Measurements from ENCODE around the gene PCBP1.
"Not testable (repeated sequence)": the region's sequence is repeated elsewhere in the genome, so short reads cannot be mapped to it uniquely, and the experiment has no call there.

PCBP1 gene

GRCh38 chr2:70083344-70084156 is 3.7 kb upstream of the PCBP1 start:
- peak; percentile 84 for DNase-seq

GRCh38 chr2:70084973-70085710 is 2.1 kb upstream of the PCBP1 start:
- DNase-seq, result peak; percentile 73

- no peak for DNase-seq
Measured at GRCh38 chr2:70085711-70086277, 1.5 kb upstream of the PCBP1 start.

GRCh38 chr2:70086278-70086837 is 919 bp upstream of the PCBP1 start:
- DNase-seq, result peak; percentile 86

GRCh38 chr2:70087702-70088597 is 673 bp downstream of the PCBP1 start:
- peak; percentile 60 for DNase-seq

GRCh38 chr2:70088598-70089219 is 1.4 kb downstream of the PCBP1 start:
- DNase-seq, result no peak

- peak; percentile 71 for DNase-seq
Measured at GRCh38 chr2:70089220-70089982, 2.1 kb downstream of the PCBP1 start.

- no peak for DNase-seq
Measured at GRCh38 chr2:70089983-70090525, 2.8 kb downstream of the PCBP1 start.

- DNase-seq, result no peak
Measured at GRCh38 chr2:70090706-70091334, 3.5 kb downstream of the PCBP1 start.

- DNase-seq, result no peak
Measured at GRCh38 chr2:70091364-70091763, 4.1 kb downstream of the PCBP1 start.

- no peak for DNase-seq
Measured at GRCh38 chr2:70091816-70092215, 4.5 kb downstream of the PCBP1 start.

- not testable (repeated sequence) for DNase-seq
Measured at GRCh38 chr2:70092576-70093243, 5.4 kb downstream of the PCBP1 start.

- DNase-seq, result peak; percentile 42
Measured at GRCh38 chr2:70094171-70094977, 7.1 kb downstream of the PCBP1 start.

GRCh38 chr2:70094978-70095719 is 7.9 kb downstream of the PCBP1 start:
- peak; percentile 91 for DNase-seq

GRCh38 chr2:70095720-70096670 is 8.7 kb downstream of the PCBP1 start:
- no peak for DNase-seq

GRCh38 chr2:70098032-70098431 is 10.8 kb downstream of the PCBP1 start:
- no peak for DNase-seq

- DNase-seq, result no peak
Measured at GRCh38 chr2:70099270-70099669, 12.0 kb downstream of the PCBP1 start.
